ENCODE measurements around the gene ZBED3.
"Not testable (repeated sequence)": the region's sequence is repeated elsewhere in the genome, so short reads cannot be mapped to it uniquely, and the experiment has no call there.

Gene ZBED3, protein sequence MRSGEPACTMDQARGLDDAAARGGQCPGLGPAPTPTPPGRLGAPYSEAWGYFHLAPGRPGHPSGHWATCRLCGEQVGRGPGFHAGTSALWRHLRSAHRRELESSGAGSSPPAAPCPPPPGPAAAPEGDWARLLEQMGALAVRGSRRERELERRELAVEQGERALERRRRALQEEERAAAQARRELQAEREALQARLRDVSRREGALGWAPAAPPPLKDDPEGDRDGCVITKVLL

DNA sequence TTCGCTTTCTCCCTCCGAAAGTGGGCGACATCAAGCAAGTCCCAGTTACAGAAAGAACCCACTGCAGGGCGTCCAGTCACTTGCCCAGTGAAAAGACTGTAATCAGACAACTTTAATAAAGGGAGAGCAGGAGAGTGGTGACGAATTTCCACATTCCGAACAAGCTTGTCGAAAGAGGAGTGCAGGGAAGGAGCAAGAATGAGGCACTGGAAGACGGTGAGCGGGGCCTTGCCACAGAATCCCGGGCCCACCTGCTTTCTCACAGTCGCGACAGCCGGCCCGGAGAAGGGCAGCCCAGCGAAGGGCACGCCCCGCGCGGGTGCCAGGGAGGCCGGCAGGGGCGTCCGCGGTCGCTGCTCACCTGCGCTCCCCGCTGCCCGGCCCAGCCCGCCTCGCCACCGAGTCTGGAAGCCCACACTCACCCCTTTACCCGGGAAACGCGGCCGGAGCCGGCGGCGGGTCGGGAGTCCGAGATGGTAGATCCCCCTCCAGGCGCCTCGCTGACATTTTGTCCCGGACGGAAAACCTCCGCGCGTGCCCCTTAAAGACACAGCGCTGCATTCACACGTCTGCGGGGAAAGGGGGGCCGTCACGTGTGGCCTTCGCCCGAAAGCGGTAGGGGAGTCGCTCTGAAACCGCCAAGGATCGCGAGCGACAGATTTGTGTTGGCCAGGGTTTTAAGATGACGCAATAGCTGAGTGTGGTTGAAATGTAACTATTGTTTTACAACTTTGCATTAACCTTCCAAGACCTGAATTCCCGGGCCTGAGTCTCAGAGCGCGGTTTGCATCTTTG is at the start of gene ZBED3:
ZBED3 (minus strand) TSS at position 597 of the 795 bp plus-strand sequence. CDS start 9,407 bp downstream, outside the sequence.
- peak; percentile 79 for DNase-seq

DNA sequence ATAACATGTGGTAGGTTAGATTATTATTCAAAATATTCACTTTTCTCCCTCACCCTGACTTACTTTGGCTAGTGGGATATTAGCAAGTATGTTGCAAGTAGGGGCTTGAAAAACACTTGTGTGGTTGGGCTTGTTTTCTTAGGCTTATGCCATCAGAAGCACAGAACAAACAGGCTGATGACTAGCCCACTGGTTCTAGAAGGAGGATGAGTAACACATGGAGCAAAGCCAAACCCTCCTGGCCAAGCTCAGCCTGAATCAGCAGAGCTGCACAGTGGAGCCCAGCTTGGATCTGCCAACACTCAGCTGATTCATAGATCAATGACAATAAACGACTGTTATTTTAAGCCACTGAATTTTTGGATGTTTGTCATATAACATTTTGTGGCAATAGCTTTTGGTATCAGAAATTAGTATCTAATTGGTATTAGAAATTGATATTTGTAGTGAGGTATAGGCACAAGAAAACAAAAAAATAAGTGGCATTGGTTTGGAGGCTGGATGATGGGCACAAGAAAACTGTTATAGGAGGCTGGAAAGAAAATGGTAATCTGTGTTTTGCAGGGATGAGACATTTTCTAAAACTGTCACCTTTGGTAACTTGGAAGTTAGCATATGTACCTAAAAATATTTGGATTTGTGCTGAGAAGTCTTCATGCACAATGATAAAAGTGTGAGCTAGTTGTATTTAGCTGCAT is 46.1 kb upstream of the ZBED3 start:
- no peak for DNase-seq

DNA sequence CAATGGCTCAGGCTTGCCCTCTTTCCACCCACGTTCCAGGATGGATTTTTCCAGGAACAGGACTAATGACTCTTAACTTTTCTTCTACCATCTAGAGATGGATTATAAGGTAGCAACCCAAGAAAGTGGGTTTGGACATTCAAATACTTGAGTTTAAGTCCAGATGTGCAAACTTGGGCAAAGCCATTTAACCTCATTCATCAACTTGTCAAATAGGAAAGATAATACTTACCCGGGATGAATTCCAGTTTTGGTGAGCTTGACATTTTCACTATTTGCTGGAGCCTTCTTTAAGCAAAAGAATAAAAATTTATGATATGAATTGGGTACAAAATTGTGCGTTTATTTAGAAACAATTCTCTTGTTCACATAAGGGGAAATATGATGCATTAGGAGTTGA is 44.3 kb upstream of the ZBED3 start:
- no peak for DNase-seq

DNA sequence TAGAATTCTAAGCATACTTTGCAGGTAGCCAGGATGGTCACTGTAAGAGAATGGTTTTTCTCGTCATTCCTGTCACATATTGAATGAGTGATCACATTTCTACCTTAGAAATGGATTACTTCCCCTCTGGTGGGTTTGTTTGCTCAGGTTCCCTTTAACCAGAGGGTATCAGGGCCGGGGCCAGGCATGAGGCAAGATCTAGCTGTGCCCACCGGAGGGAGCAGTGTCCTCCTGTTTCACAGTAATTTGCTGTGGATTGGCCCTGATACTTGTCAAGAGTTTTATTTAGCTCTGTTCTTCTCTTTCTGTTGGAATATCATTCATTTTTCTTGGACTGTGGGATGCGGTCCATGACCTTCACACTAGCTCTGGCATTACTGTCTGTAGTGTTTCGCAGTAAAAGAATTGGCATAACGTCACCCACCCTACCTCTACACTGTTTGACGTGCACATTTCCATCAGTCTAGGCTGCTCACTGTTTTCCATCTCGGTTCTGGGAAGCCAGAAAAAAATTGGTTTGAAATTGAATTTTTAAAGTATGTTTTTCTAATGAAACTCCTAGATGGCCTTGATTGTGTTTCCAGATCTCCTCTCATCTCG is 42.4 kb upstream of the ZBED3 start:
- DNase-seq = no peak

DNA sequence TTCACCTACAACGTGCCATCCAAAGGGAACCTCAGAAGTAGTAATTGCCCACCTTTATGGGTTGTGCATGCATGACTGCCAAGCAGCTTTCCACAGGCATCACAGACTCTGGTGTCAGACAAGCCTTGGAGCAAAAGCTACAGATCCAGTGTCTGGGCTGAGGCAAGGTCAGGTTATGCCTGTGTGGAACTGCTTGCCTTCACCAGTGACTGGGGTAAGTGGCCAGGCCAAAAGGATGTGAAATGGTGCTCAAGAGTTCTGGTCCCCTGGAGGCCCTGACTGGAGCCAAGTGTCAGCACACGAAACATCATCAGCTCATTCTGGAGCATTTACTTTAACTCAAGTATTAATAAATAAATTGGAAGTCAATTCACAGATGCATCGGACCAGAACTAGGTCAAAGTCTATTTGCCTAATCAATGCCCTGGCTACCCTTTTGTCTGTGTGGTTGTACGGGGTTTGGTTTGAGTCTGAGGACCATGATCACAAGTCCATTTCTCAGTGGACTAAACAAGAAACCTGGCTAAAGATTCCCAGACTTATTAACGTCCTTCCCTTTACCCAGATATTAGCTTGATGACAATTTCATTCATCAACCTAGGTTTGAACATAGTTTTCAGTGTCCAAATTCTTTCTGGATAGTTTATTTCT is 41.5 kb upstream of the ZBED3 start:
- no peak for DNase-seq

DNA sequence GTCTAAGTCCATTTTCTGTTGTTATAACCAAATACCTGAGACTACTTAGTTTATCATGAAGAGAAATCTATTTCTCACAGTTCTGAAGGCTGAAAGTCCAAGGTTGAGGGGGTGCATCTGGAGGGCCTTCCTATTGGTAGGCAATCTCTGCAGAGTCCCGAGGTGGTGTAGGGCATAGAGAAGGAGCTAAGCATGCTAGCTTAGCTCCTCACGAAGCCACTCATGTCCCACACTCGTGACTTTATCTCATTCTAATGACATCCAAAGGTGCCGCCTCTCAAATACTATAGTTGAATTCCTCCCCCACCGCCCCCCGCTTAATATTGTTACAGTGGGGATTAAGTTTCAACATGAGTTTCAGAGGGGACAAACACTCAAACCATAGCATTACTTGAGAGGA is 36.0 kb upstream of the ZBED3 start:
- DNase-seq = no peak

DNA sequence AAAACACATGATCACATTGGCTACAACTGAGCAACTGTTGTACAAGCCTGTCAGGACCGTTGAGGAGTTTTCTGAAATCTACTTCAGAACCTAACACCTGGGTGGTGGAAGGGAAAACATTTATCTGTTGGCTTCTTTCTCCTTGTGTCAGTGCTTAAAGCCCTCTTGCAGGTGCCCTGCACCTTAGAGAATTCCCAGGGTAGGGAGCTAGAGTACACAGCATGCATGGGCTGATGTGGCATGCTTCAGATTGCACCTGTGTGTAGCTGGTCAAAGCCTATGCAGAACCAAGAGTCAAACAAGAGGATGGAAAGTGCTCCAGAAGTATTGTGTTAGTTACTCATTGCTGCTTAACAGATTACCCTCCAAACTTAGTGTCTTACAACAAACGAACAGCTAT is 33.6 kb upstream of the ZBED3 start:
- DNase-seq = no peak

DNA sequence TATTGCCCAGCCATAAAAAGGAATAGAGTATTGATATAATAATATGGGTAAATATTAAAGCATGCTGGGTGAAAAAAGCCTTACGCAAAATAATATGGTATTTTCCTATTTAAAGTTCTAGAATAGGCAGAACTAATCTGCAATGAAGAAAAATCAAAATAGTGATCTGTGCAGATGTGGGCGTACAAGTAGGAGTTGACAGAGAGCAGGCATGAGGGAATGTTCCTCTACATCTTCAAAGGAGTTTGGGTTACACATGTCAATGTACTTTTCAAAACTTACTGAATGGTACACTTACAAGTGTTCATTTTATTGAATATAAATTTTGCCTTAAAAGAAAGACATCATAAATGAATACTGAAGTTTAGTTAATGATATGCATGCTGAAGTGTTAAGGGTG is 33.0 kb upstream of the ZBED3 start:
- DNase-seq = no peak

DNA sequence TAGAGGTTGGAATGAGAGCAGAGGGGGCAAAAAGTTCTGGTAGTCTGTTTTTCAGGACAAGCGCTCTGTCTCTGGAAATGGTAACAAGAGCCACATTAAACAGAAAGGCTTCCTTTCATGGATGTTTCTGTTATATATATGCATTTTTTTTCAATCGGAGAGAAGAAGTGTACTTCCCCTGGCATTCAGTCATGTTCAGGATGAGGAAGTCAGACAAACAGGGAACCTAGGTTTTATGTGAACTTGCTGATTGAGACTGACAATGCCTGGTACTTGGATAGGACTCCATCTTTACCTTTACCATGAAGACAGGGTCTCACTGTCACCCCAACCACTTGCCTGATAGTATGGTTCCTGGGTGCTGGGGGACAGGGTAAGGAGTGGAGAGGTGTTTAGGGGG is 30.1 kb upstream of the ZBED3 start:
- no peak for DNase-seq

DNA sequence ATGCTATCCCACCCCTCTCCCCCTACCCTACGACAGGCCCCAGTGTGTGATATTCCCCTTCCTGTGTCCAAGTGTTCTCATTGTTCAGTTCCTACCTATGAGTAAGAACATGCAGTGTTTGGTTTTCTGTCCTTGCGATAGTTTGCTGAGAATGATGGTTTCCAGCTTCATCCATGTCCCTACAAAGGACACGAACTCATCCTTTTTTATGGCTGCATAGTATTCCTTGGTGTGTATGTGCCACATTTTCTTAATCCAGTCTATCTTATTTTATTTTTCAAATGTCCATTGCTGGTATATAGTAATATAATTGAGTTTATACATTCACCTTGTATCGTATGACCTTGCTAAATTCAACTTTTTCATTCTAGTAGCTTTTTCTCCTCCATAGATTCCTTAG is 19.9 kb upstream of the ZBED3 start:
- DNase-seq = not testable (repeated sequence)

DNA sequence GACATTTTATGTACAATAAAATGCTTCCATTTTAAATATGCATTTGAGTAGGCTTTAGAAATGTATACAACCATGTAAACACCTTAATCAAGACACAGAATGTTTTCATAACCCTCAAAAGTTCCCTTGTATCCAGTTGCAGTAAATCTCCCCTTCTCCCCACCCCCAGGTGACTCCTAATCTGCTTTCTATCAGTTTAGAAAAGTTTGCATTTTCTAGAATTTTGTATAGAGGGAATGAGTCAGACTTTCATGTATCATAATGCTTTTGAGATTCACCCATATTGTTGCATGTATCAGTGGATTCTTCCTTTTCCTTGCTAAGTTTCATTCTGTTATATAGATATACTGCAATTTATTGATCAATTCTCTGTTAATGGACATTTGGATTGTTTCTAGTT is 17.7 kb upstream of the ZBED3 start:
- no peak for DNase-seq

DNA sequence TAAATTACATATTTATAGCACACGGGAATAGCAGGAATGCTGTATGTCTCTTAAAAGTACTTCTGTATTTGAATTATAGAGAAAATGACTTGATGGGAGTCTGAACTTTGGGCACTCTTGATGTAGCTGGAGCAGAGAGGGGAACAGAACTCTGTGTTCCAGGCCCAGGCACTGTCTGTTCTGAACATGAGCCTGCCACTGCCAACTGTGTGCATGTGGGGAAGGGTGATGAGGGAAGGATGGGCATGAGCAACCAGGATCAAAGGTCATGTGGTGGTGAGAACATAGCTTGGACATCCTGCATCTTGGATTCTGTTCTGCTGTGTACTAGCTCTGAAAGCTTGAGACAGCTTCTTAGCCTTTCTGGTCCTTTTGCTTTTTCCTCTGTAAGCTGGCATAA is 16.4 kb upstream of the ZBED3 start:
- no peak for DNase-seq

DNA sequence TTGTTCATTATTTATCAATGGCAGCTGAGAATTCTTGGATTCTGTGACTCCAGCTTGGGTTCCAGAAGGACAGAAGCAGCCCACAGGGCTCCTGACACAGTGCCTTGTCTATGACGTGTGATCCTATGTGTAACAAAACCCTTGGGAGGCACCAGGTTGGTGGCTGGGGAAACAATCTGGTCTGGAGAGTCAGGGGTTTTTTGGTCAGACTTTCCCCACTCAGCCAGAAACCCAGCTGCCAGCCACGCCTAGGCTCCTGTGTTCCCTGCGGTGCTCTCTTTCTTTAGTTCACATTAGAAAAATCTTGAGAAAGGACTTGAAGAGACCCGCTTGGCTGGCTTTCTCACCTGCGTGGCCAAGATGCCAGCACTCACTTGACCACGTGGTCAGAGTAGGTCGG is 15.5 kb upstream of the ZBED3 start:
- no peak for DNase-seq

DNA sequence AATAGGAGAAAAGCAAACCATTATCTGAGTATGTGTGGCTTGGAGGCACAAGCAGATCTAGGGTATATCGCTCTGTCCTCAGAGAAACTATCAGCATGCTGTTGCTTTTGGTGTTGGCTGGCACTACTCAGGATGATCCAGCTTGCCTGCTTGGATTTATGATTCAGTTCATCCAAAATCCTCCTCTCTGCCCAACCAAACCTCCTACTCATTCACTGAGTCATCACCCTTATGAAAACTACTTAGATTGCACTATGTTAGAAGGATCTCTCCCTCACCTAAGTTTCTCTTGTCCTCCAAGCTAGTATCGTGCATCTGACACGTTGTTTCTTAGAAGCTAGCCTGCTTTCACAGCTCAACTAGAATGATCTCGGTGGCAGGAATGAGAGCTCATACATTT is 14.2 kb upstream of the ZBED3 start:
- no peak for DNase-seq

DNA sequence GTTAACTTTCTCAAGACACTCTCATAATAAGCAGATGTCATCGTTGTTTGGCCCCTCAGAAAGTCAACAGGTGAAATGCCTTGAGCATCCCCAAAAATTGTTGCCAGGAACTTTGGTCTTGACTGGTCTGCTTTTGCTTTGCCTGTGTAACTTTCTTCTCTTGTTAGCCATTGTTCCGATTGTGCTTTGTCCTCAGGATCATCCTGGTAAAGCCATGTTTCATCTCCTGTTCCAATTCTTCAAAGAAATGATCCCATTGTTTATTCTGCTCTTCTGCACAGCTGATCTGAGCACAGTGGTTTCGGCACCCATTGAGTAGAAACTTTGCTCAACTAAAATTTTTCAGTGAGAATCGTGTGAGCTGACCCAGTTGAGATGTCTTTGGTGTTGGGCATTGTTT is 8.1 kb upstream of the ZBED3 start:
- DNase-seq = no peak

DNA sequence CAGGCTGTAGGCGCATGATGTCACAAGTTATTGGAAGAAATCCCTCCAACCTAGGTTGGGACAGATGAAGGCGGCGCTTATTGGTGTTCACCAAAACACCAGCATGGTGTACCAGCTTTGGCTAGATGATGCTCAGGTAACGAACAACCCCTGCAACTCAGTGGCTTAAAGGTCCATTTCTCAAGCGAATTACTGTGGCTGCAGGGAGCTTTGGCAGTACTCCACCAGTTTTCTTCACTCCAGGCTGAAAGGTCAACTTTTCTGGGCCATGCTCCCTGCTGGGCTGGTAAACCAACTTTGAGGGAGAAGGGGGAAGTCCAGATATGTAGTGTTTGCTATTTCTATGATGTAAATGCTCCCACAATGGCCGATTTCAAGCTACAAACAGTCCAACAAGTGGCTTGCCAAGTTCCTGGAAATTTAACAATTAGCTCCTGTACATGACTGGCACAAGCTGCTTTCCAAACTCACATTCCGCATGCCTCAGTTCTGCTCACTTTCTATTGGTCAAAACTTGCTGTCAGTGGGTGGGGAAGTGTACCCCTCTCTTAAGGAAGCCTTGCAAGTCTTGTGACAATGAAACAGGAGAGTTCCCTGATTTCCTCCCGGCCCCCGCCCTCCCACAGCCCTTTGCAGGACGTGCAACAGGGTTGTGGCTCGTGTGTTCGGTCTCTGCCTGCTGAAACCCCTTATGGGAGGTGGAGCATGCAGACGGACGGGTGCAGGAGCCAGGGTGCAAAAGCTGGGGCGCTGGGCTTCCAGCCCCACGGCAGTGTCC is 588 bp upstream of the ZBED3 start:
- DNase-seq = no peak

DNA sequence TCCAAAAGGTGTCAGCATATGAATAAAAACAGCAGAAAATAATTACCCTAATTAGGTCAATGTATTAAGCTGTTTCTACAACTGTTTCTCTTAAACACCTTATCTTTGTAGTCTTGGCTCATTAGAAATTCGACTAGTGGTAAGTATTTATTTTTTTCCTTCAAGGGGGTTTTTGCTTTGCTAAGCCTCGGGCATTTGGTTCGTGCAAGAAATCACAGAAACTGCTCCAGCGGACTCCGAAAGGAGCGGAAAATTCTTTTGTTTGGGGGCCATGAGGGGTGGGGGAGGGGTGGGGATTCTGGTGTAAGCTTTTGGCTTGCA is 757 bp downstream of the ZBED3 start:
- DNase-seq = no peak

DNA sequence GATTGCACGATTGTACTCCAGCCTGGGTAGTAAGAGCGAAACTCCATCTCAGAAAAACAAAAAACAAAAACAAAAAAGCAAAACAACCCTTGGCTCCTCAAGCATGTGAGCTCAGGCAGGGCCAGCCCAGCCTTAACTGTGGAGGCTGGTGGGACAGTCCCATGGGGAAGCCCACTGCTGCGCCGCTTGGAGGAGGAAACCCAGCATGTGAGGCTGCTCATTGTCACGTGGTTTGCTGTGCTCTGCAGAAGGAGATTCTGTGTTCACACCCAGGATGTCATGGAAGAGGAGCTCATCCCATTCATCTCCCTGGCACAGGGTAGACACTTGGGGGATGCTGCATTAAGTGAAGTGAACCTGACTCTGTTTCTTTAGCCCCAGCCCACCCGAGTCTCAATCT is 4.0 kb downstream of the ZBED3 start:
- DNase-seq = no peak

DNA sequence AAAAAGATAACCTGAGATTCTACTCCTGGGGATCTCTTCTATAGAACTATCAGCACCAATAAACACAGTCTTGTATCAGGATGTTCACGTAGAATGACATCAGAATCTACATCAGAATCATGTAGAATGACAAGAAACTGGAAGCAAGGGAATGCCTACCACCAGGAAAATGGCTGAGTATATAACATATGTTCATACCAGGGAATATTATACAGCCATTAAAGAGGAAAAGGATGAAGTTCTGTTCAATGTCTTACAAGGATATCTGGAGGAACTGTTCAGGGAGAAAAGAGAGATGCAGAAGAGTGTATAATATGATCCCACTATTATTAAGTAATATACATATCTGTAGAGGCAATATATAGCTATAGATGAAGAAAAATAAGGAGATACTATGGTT is 4.8 kb downstream of the ZBED3 start:
- DNase-seq = no peak

DNA sequence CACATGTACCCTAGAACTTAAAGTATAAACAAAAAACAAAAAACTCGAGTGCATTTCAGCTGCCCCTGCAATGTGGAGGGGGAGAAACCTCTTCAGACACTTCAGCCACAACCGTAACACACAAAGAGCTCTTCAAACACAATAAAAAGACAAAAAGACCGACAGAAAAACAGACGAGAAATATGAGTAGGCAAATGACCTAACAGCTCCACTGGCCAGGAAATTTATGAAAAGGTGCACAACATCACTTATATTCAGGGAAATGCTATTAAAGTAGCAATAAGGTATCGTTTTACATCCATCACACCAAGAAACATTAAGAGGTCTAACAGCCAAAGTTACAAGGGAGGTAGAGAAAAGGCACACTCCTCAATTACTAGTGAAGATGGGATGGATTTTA is 6.2 kb downstream of the ZBED3 start:
- no peak for DNase-seq

DNA sequence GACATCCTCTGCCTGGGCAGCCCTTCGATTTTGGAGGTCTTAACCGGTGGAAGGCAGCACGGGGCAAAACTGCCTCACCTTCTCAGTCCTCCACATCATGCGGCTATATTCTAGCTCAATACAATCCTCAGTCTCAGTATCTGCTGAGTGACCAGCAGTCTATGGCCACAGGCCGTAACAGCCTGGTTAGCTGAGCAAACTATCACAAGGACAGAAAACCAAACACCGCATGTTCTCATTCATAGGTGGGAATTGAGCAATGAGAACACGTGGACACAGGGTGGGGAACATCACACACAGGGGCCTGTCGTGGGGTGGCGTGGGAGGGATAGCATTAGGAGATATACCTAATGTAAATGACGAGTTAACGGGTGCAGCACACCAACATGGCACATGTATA is 6.6 kb downstream of the ZBED3 start:
- DNase-seq = not testable (repeated sequence)

DNA sequence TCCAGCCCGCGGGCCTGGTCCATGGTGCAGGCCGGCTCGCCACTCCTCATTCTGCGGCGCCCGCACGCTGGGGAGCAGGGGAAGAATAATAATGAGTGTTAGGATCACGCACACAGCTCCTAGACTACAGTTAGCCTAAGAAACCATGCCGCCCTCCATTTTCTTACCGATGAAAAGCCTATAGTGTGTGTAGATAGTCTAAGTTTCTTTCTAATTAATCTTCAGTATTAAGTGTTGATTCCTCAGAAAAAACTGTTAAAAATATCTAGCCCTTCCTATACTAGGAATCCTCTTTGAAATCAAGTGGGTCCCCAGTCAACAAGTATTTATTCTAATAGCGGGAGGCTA is 9.3 kb downstream of the ZBED3 start:
- DNase-seq = no peak
